ENCODE measurements around the gene TRAK1. TPM values are rescaled to one million over a fixed set of nuclear protein-coding genes. Genes with fewer than 3 reads are reported as not detected.

Gene TRAK1
- total RNA-seq, 1 donor from 2014 or later = 58.4 TPM

DNA sequence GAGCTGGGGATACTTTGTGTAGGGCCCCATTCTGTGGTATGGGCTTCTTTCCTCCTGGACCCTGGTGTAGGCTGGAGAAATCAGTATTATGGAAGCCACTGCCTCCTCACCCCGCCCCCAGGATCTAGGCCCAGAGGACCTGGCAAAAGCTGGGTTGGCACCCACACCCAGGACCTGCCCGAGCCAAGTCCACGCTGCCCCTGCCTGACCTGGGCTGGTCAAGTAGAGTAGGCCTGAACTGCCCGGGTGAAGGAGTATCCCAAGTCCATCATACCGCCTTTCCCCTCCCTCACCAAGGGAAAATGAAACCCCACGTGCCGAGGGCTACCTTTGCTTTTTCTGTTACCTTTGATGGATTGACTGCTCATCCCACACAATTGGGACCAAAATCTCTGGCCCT lies 37.7 kb upstream of the TRAK1 start:
- no peak for TF ChIP-seq CTCF (IDR thresholded peaks at IDR 0.05)
- intact Hi-C loops (cut with micrococcal nuclease) = no loop called here
- ChIA-PET CTCF (interaction anchor here (0.5 to 1.6 kb wide), 2 partner anchors 11 kb away, joined by 3 read pairs; no protein-coding TSS in a partner anchor), POLR2A (interaction anchor here (1.4 to 5.5 kb wide), 3 partner anchors 14 to 41 kb away, joined by 3 to 47 read pairs (median 8); no protein-coding TSS in a partner anchor)
- Mint-ChIP-seq H3K9me3 (no peaks in the 10 kb centered on the region), H3K4me3 (no peak overlapping the region), H3K36me3 (ENCODE audit: low read depth) (peaks cover 15% of the 10 kb centered on the region), H3K27me3 (no peaks in the 10 kb centered on the region), H3K4me1 (peaks cover 84% of the 10 kb centered on the region), H3K27ac (no peak overlapping the region)
- DNase-seq = no peak
- no peak for ATAC-seq (ENCODE audit: low read depth)

DNA sequence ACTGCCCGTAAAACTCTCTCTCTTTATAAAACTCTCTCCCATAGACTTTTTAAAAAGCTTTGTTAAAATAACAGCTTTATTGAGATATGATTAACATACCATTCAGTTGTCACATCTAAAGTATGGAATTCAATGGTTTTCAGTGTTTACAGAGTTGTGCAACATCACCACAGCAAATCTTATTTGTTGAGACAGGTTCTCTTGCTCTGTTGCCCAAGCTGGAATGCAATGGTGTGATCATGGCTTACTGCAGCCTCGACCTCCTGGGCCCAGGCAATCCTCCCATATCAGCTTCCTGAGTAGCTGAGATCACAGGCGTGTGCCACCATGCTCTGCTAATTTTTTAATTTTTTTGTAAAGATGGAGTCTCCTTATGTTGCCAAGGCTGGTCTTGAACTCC lies 35.9 kb upstream of the TRAK1 start:
- Mint-ChIP-seq H3K9me3 (no peaks in the 10 kb centered on the region), H3K27me3 (no peaks in the 10 kb centered on the region), H3K4me1 (peaks cover 84% of the 10 kb centered on the region), H3K36me3 (ENCODE audit: low read depth) (peaks cover 15% of the 10 kb centered on the region), H3K4me3 (no peak overlapping the region), H3K27ac (peak overlapping the region; percentile 48)
- POLR2A ChIA-PET = interaction anchor here (1.1 to 5.5 kb wide), 2 partner anchors 12 to 33 kb away, joined by 4 to 47 read pairs; no protein-coding TSS in a partner anchor
- TF ChIP-seq CTCF (IDR thresholded peaks at IDR 0.05) = no peak
- no peak for ATAC-seq (ENCODE audit: low read depth)
- intact Hi-C loops (cut with micrococcal nuclease) = loop anchor here (5.0 kb wide), 1 partner anchor 37 kb away; the partner anchor contains the start of gene TRAK1
- DNase-seq = no peak
- CTCF ChIA-PET = interaction anchor here (1.4 kb wide), 1 partner anchor 61 kb away, joined by 3 read pairs; no protein-coding TSS in a partner anchor

DNA sequence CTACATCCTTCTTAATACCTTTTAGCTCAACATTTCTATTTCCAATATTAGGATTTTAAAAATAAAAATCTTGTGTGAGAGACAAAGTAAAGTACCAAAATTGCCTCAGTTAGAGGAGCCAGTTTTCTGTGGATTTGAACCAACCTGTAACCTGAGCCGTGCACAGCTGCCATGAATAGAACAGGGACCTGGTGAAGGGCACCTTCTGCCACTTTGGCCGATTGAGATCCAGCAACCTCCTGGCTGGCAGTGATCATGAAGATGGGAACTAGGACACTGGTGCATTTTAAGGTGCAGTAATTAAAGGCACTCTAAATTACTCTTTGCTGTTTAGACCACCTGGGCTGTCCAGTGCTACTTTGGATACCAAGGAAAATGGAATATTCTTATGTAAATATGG lies 34.3 kb upstream of the TRAK1 start:
- DNase-seq (no peak), ATAC-seq (ENCODE audit: low read depth) (no peak)
- Mint-ChIP-seq H3K27me3 (no peaks in the 10 kb centered on the region), H3K4me3 (no peak overlapping the region), H3K4me1 (peaks cover 89% of the 10 kb centered on the region), H3K36me3 (ENCODE audit: low read depth) (peaks cover 15% of the 10 kb centered on the region), H3K27ac (peak overlapping the region; percentile 90), H3K9me3 (no peaks in the 10 kb centered on the region)
- CTCF ChIA-PET = interaction anchor here (0.6 kb wide), 1 partner anchor 43 kb away, joined by 3 read pairs; no protein-coding TSS in a partner anchor
- no peak for TF ChIP-seq CTCF (IDR thresholded peaks at IDR 0.05)
- POLR2A ChIA-PET = interaction anchor here (1.0 to 1.9 kb wide), 2 partner anchors 10 to 44 kb away, joined by 5 to 13 read pairs; no protein-coding TSS in a partner anchor
- intact Hi-C loops (cut with micrococcal nuclease) = loop anchor here (1.0 to 5.0 kb wide), 2 partner anchors 10 to 35 kb away; partner anchors contain the start of gene TRAK1

DNA sequence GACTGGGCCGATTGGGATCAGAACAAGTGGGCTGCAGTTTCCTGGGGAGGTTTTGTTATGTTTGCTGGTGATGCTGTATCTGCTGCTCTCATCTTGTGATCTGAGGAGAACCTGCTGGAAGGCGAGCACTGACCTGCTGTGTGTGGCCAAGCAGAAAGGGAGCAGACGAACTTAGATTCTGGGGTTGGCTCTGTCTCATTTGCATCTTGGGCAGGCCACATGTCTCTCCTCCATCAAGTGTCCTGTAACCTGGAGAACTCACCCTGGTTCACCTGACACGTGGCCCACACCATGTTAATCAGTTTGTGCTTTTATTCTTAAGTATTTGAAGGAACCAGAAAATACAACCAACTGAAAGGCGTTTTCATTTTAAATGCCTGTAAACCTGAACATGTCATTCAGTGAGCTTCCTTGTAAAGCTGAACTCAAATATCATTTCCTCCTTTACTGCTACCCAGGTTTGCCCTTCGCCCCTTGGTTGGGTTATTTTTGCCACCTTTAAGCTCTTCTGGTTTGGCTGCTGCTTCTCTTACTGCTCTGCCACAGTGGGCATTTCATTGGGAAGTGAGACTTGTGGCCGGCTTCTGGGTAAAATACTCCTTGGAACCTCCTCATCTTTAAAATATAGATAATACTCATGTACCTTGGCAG lies 33.5 kb upstream of the TRAK1 start:
- H3K27ac Mint-ChIP-seq = peak overlapping the region; percentile 90
- H3K4me3 Mint-ChIP-seq = peak overlapping the region; percentile 70

More for the DNA sequence above, 33.5 kb upstream of the TRAK1 start:
- Mint-ChIP-seq H3K27me3 (no peaks in the 10 kb centered on the region), H3K36me3 (ENCODE audit: low read depth) (peaks cover 16% of the 10 kb centered on the region), H3K9me3 (no peaks in the 10 kb centered on the region), H3K4me1 (peaks cover 89% of the 10 kb centered on the region)
- CTCF ChIA-PET = no interaction called here
- DNase-seq (no peak), ATAC-seq (ENCODE audit: low read depth) (peak; percentile 70)
- POLR2A ChIA-PET = interaction anchor here (0.6 to 2.0 kb wide), 6 partner anchors 9 to 96 kb away, joined by 3 to 13 read pairs (median 4); partner anchors contain the start of gene ULK4
- intact Hi-C loops (cut with micrococcal nuclease) = loop anchor here (1.0 to 5.0 kb wide), 2 partner anchors 10 to 35 kb away; partner anchors contain the start of gene TRAK1
- no peak for TF ChIP-seq CTCF (IDR thresholded peaks at IDR 0.05)
